Mucosa of rectum (tissue), 2 donors: ENCODE measurements around the gene AKAIN1.

Source experiments
- H3K27ac ChIP-seq, 2 donors: one replicate each; pipeline ENCODE4 v1.7.0; 2013; ENCODE audit warnings: inconsistent platforms in 2 of 2, low read depth in 2 of 2, low read length in 2 of 2
- H3K27me3 ChIP-seq, 2 donors: one replicate each; pipeline ENCODE4 v1.7.0; 2013; ENCODE audit warnings: low read length in 2 of 2; ENCODE audit not compliant: control insufficient read depth in 2 of 2, insufficient read depth in 2 of 2
- H3K36me3 ChIP-seq, 2 donors: one replicate each; pipeline ENCODE4 v1.7.0; 2013; ENCODE audit warnings: low read length in 2 of 2; ENCODE audit not compliant: control insufficient read depth in 2 of 2, insufficient read depth in 2 of 2
- H3K4me1 ChIP-seq, 2 donors: one replicate each; pipeline ENCODE4 v1.7.0; 2013; ENCODE audit warnings: low read length in 2 of 2, mild to moderate bottlenecking in 1 of 2; ENCODE audit not compliant: control insufficient read depth in 2 of 2, insufficient read depth in 2 of 2
- H3K4me3 ChIP-seq, 2 donors: one replicate each; pipeline ENCODE4 v1.7.0; 2013; ENCODE audit warnings: low read length in 2 of 2
- H3K9ac ChIP-seq, 2 donors: one replicate each; pipeline ENCODE4 v1.7.0; 2013; ENCODE audit warnings: low read length in 2 of 2, low read depth in 1 of 2, mild to moderate bottlenecking in 1 of 2
- H3K9me3 ChIP-seq, 2 donors: one replicate each; pipeline ENCODE4 v1.7.0; 2013; ENCODE audit warnings: low read length in 2 of 2; ENCODE audit not compliant: control insufficient read depth in 2 of 2
- donor health status: healthy.
- donor health status: Normal muscosa, but diverticular disease.

Gene AKAIN1

GRCh38 chr18:5103693-5104092 lies 93.4 kb downstream of the AKAIN1 start:
- Histone ChIP-seq H3K9ac (no peak overlapping the region), H3K27ac (no peak overlapping the region), H3K4me3 (no peak overlapping the region), H3K4me1 (no peaks in the 10 kb centered on the region), H3K9me3 (no peaks in the 10 kb centered on the region), H3K27me3 (no peaks in the 10 kb centered on the region), H3K36me3 (no peaks in the 10 kb centered on the region)

- Histone ChIP-seq H3K36me3 (no peaks in the 10 kb centered on the region), H3K27ac (no peak overlapping the region), H3K9ac (no peak overlapping the region), H3K9me3 (no peaks in the 10 kb centered on the region), H3K4me1 (no peaks in the 10 kb centered on the region), H3K27me3 (no peaks in the 10 kb centered on the region), H3K4me3 (no peak overlapping the region)
Measured at GRCh38 chr18:5103286-5103685, 93.8 kb downstream of the AKAIN1 start.

GRCh38 chr18:5097116-5097703 lies 99.8 kb downstream of the AKAIN1 start:
- no peak overlapping the region for H3K27ac ChIP-seq
- no peaks in the 10 kb centered on the region for H3K4me1 ChIP-seq
- no peak overlapping the region for H3K4me3 ChIP-seq
- no peaks in the 10 kb centered on the region for H3K36me3 ChIP-seq
- H3K9ac ChIP-seq = no peak overlapping the region
- H3K27me3 ChIP-seq = no peaks in the 10 kb centered on the region
- H3K9me3 ChIP-seq = peaks cover 0 to 3% of the 10 kb centered on the region in 2 donors

GRCh38 chr18:5095239-5095638 lies 101.8 kb downstream of the AKAIN1 start:
- Histone ChIP-seq H3K9me3 (peaks cover 0 to 3% of the 10 kb centered on the region in 2 donors), H3K36me3 (no peaks in the 10 kb centered on the region), H3K4me3 (no peak overlapping the region), H3K27ac (no peak overlapping the region), H3K9ac (no peak overlapping the region), H3K4me1 (no peaks in the 10 kb centered on the region), H3K27me3 (no peaks in the 10 kb centered on the region)

GRCh38 chr18:5093902-5094301 lies 103.2 kb downstream of the AKAIN1 start:
- Histone ChIP-seq H3K27ac (no peak overlapping the region), H3K27me3 (no peaks in the 10 kb centered on the region), H3K36me3 (no peaks in the 10 kb centered on the region), H3K9me3 (peaks cover 0 to 3% of the 10 kb centered on the region in 2 donors), H3K9ac (no peak overlapping the region), H3K4me1 (no peaks in the 10 kb centered on the region), H3K4me3 (no peak overlapping the region)
